Heart left ventricle (tissue), 13 donors: Measurements from ENCODE around the gene ACAN.

Experiments used
- CTCF ChIP-seq, 12 donors: fragments of 200-600 bp; sonication (generic) in 4 of 12; IDR thresholded peaks; one replicate each; pipeline versions ENCODE4 v1.5.0 to v1.8.0; 2018 to 2022; ENCODE audit warnings: antibody characterized with exemption in 12 of 12, mild to moderate bottlenecking in 5 of 12
- POLR2A ChIP-seq, 2 donors: fragments of 450-650 bp; IDR thresholded peaks; one replicate each; pipeline ENCODE4 v1.6.1; 2017; ENCODE audit warnings: antibody characterized with exemption in 2 of 2, mild to moderate bottlenecking in 2 of 2, moderate library complexity in 2 of 2
- donor health status: ischemic (EF 13 %, LVEDD 7.1; RV severe dilation, severe dysfunction).
- donor health status: DM: no; HTN: yes; CAD: no.
- donor health status: DM: no; HTN: no; CAD: no.
- donor health status: ischemic (EF 25% LVEDD 6.9; RV normal size, moderate dysfunction).
- donor health status: ischemic (EF 25% LVEDD 5.7; RV mildly dilated, moderate dysfunction).
- donor health status: ischemic (EF 35%, LVEDD 5.7; RV mildly dilated, moderate dysfunction).
- donor health status: nonischemic (EF 11% LVEDD 7.7; RV severe dilation, severe dysfunction).
- donor health status: DM: yes; HTN: yes; CAD: no.
- donor health status: PGD.
- donor health status: ischemic (EF 29% LVEDD 5.4; RV normal size, mild dysfunction).
- donor health status: nonischemic (EF 23%, LVEDD 6.1; RV moderate dilation, normal function).

- TF ChIP-seq CTCF (IDR thresholded peaks at IDR 0.05) (no peak), POLR2A (IDR thresholded peaks at IDR 0.05) (no peak)
Measured at GRCh38 chr15:88845616-88846015, 42.4 kb downstream of the ACAN start.
